ENCODE data around the gene SLC24A4.

SLC24A4 gene

DNA sequence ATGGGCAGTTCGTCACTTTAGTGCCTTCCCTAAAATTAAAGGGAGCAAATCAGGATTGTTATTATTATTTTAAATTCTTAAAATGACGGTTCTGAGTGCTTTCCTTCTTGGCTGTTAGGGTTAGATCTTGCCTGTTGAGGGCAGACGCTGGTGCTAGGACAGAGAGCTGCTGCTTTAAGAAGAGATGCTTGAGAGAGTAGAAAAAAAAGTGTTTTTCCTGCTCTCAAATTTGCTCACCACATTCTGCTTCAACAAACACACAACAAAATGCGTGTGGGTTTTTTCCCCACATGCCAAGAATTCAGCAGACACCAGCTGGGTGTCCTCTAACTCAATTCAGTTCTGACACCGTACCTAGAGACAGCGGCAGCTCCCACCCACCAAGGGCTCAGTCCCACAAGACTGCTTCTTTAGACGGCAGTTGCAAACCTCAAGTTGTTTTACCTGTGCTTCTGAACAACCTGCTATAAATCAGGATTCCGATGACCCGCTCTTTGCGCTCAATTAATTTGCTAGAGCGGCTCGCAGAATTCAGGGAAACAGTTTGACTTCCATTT, 114.8 kb downstream of the SLC24A4 start:
- DNase-seq (ENCODE audit: low spot score): no peak

DNA sequence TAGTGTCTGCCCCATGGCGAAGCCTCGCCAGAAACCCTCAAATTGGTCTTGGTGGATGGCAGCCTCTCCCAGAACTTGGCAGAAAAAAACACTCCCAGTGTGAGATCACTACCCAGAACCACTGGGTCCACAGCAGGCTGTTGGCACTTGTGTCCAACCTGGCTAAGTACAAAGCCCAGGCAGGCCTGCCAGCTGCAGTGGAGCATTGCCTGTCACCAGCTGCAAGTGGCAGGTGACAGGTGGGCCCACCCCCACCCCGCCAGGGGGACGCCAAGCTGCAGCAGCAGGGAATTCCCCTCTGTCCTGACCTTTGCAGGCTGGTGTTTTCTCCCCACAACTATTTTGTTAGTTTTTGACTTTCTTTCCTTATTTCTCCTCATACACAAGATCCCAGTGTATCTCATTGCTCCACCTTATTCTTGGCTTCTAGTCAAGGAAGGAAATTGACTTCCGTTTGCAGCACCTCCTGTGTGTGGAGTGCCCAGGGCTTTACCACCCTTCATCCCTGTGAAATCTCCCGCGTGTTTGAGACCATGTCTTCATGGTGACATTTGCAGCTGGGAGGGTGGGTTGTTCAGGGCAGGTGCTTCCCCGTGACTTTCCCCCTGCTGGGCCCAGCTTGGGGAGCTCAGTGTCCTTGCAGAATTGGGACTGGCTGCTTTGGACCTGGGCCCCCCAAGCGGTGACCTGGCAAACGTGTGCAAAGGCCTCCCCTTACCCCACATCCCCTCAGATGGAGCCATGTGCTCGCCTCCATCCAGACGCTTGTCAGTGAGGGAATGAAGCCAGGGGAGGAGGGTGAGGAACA, 116.8 kb downstream of the SLC24A4 start:
- DNase-seq (ENCODE audit: low spot score): no peak

DNA sequence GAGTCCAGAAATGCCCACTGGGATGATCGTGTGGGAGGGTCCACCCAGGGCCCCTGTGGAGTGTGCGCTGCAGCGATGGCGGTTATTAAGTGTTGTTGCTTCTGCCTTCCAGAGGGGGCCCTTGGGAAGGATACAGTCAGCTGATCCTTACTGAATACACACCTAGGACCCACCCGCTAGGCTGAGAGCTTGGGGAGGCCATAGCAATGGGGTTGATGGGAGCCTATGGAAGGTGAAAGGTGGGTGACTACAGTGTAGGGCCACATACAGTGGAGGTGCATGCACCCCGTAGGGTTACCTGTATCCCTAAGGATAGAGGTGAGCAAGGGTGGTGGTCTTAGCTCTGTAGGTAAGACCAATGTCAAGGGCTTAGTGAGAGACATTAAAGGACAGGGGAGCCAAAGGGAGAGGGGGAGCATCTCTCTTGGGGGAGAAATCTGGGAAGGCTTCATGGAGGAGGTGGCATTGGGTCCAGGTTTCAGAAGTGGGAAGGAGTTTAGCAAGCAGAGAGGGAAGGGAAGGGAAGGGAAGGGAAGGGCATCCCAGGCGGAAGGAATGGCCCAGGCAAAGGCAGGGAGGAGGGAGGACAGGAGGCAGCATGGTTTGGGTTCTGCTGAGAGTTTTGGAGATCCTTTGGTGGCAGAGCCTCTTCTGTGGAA, 117.5 kb downstream of the SLC24A4 start:
- no peak for DNase-seq (ENCODE audit: low spot score)

DNA sequence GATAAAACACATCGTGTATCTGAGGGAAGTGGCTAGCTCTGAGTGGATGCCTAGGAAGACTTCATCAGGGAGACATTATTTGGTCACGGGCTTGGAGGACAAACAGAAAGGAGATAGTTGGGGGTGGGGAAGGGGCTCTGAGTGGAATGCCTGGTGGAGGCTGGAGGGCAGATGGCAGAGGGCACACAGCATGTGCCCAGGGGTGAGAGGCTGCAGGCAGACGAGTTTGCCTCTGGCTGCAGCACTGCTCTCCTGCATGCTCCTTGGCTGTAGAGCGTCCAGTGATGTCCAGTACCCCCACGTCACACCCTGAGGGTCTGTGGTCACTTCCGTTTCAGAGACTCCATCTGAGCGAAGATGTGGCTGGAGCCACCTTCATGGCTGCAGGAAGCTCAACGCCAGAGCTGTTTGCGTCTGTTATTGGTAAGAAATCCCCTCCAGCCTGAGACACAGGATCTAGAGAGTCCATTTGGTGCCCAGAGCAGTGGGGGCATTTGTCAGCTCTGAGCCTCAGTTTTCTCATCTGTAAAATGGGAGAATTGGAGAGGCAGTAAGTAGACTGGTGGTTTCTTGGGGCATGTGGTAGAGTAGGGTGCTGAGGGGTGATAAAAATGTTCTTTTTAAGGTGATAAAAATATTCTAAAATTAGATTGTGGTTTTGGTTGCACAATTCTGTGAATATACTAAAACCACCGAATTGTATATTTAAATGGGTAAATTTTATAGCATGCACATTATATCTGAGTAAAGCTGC, 119.0 kb downstream of the SLC24A4 start:
- no peak for DNase-seq (ENCODE audit: low spot score)

DNA sequence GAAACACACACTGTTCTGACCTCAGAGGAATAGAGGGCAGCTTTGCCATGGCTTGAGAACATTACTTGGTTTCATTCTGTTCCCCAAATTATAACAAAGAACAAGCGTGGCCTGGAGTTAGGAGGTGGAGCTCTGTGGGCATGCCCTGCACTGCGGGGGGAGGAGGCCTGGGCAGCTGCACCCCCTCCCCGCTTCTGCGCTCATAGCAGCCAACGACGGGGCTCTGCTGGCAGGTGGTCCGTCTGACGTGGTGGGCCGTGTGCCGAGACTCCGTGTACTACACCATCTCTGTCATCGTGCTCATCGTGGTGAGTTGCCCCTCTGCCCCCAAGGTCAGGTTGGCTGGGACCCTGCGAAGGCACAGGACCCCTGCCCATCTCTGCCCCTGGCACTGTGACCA, 120.2 kb downstream of the SLC24A4 start:
- no peak for DNase-seq (ENCODE audit: low spot score)

DNA sequence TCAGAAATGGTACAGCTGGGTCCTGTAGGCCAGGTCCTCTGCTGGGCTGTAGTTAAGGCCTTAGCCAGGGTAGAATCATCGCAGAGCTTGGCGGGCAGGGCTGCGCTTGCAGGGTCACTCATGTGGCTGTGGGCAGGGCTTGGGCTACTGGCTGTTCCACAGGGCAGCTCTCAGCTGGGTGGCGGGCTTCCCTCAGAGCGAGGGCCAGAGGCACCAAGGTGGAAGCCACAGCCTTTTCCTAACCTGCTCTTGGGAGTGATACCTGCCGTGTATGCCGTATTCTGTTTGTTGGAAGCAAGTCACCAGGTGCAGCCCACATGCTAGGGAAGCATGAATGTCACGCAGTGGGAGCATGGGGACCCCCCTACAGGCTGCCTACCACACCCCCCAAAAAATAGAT, 120.8 kb downstream of the SLC24A4 start:
- DNase-seq (ENCODE audit: low spot score): no peak

DNA sequence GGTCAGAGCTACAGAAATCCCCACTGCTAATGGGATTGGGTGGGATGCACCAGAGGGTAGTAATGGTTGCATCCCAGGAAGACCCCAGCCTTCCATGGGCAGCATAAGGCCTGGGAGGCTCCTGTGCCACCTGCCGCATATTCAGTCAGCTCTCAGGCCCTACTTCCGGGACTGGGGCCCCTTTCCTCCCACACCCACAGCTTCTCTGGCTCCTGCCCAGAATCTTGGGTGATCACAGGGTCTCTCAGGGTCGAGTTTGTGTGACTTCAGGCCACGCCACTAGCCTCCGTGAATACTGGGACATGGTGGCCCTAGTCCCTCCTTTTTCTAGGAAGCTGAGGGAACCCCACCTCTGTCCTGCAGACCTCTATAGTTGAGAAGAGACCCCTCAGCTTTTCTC, 123.8 kb downstream of the SLC24A4 start:
- DNase-seq (ENCODE audit: low spot score): no peak

DNA sequence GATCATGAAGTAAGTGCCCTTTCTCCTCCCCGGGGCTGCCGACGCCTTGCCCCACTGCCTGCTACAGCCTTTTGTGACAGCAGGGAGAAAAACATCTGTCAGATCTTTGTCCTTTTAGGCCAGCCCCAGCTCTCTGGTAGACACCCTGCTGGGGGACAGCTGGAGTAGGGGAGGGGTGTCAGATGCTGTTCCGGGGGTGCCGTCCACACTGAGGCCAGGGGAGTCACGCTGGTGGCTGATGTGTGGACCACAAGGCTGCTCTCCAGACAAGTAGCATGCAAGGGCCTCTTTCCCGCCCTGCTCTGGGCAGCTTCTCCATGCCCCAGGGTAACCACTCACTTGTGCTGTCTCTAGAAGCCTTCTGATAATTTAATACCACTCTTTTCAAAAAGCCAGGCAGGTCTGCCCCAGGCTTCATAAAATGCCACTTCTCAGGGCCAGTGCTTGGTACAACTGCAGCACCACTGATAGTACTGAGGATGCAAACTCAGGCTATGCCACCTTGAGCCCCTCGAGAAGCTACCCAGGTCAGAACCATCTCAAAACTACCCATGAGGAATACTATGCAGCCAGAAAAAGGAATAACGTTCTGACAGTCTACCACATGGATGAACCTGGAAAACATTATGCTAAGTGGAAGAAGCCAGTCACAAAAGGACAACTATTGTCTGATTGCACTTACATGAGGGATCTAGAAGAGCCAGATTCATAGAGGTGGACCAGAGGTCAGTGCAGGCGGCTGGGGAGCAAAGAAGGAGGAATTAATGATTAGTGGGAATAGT, 124.6 kb downstream of the SLC24A4 start:
- DNase-seq (ENCODE audit: low spot score): no peak

DNA sequence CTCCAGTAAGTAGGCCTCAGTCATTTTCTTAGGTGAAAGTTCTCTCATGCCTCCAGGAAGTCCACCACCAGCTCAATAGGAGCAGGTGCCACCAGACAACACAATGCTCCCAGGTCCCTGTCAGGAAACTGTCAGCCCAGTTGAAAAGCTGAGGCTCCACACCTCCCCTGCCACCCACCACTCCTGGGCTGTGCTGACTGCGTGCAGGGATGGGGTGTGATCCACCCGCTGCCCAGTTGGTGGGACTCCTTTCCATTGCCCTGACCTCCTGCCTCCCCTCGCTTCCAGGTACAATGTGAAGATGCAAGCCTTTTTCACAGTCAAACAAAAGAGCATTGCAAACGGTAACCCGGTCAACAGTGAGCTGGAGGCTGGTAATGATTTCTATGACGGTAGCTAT, 125.8 kb downstream of the SLC24A4 start:
- no peak for DNase-seq (ENCODE audit: low spot score)

DNA sequence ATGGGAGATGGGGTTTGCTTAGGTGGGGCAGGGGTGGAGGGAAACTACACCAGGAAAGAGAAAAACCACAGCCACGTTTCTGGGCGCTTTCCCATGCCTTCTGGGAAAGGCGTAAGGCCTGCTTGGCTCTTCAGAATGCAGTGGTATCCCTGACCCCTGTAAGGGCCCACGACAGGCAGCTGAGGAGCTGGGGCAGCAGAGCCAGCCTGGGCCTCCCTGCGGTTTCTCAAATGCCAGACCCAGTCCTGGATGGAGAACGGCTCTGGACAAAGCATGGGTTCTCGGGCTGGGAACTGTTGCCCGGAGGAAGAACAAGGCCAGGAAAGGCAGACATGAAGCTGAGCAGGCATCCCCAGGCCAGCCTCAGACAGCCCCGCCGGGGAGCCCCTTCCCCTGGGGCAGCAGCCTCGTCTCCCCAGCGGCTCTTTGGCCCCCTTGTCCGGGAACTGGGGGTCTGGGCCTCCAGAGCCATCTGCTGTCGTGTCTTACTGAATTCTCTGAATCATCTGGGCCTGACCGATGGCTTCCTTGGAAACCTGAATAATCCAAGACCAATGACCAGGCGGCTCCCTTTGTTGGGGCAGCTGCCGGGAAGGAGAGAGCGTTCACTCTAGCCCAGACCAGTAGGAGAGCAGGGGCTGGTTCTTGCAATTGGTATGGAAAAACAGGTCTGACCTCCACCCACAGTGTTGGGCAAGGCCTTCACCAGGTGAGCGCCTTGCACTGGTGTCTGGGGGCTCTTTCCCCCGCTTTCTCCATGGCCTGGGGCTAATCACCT, 126.6 kb downstream of the SLC24A4 start:
- no peak for DNase-seq (ENCODE audit: low spot score)

DNA sequence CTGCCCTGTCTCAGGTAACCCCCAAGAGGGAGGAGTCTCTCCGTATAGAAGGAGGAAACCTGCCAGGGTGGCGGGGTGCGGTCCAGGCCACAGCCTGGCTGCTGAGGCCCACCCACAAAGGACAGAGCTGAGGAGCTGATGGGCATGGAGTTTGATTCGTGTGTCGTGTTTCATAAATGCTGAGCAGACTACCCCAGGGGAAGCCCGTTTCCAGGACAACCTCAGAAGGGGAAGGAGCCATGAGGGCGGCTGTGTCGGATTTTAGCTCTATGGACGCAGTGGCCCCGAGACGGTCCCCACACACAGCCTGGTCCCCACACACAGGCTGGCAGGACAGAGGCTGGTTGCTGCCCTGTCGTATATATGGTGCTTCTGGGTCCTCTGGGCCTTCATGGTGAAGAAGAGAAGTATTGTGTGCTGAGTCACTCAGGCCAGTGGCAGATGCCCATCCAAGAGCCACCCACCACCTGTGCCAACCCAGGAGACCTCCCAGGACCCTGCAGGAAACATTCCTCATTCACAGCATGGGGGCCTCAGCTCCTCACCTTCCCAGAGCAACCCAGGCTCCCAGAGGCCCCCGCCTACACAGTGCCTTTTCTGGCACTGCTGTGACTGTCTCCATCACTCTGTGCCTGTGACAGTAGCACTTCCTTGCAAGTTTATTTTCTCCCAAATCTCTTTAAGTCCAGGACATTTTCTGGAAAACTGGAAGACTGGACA, 127.5 kb downstream of the SLC24A4 start:
- DNase-seq (ENCODE audit: low spot score): no peak

DNA sequence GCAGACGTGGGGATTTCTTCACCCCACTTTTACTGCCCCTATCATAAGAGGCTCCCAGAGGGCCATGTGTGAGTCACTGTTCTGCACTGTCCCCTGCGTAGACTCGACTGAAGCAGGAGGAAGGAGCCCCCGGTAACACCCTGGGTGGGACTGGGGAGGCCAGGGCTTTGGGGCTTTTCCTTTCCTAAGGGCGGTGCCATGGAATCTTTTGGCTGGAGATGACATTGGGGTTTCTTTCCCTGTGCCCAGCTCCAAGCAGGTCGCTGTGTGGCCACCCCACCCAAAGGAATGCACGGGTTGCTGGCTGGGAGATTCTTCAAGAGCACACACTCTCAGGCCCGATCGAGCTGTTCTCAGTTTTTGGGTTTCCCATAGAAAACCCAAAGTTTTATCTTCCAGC, 128.3 kb downstream of the SLC24A4 start:
- no peak for DNase-seq (ENCODE audit: low spot score)

DNA sequence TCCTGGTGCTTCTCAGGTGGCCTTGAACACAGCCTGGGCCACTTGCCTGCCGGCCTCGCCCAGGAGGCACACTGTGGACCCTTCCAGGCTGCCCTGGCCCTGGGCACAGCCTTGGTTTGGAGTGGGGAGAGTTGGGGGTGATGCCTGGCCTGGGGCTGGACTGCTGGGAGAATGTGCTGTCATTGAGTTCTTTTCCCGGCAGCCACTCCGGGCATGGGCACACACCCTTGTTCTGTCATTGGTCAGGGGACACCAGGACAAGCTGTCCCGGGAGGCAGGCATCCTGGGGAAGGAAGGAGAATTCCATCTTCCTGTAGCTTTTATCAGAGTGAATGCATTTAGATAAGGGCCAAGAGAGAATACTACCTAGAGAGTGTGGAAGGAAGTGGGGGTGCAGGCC, 128.8 kb downstream of the SLC24A4 start:
- DNase-seq (ENCODE audit: low spot score): no peak

DNA sequence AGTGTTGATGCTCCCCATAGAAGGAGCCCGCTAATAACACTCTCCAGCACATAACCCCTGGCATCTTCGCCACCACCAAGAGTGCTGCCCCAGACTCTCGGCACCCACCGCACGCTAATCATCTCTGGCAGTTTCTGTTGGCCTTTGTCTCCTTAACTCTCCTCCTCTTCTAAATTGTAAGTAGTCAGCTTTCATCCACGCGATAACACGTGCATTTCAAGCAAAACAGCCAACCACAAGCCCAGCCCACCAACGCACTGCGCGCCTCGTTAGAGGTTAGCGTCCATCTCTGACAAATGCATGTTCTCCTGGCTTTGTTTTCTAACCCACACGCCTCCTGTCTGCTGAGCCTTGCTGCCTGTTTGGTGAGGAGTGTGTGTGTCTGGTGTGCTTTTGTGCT, 129.5 kb downstream of the SLC24A4 start:
- DNase-seq (ENCODE audit: low spot score): no peak

DNA sequence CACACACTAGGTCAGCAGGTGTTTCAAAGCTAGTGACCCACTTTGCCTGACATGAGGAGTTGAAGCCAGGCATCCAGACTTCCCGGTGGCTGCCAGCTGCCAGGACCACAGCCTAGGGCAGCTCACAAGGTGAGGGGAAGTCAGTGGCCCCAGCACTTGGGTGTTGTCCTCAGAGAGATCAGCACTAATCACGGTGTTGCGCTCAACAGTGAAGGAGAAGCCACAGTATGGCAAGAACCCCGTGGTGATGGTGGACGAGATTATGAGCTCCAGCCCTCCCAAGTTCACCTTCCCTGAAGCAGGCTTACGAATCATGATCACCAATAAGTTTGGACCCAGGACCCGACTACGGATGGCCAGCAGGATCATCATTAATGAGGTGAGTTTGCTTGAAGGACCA, 130.7 kb downstream of the SLC24A4 start:
- DNase-seq (ENCODE audit: low spot score): no peak

DNA sequence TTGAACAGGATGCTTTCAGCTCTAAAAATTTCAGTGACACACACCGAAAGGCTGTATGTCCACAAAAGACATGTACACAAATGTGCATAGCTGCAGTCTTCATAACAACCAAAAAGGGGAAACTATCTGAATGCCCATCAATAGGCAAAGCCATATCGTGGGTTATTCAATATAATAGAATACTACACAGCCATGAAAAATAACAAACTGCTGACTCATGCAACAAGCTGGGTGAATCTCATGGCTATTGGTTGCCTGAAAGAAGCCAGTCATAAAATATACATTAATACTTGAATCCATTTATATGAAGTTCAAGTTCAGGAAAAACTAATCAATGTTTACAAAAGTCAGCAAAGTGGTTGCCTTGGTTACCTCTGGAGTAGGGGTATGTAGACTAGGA, 132.3 kb downstream of the SLC24A4 start:
- DNase-seq (ENCODE audit: low spot score): no peak

DNA sequence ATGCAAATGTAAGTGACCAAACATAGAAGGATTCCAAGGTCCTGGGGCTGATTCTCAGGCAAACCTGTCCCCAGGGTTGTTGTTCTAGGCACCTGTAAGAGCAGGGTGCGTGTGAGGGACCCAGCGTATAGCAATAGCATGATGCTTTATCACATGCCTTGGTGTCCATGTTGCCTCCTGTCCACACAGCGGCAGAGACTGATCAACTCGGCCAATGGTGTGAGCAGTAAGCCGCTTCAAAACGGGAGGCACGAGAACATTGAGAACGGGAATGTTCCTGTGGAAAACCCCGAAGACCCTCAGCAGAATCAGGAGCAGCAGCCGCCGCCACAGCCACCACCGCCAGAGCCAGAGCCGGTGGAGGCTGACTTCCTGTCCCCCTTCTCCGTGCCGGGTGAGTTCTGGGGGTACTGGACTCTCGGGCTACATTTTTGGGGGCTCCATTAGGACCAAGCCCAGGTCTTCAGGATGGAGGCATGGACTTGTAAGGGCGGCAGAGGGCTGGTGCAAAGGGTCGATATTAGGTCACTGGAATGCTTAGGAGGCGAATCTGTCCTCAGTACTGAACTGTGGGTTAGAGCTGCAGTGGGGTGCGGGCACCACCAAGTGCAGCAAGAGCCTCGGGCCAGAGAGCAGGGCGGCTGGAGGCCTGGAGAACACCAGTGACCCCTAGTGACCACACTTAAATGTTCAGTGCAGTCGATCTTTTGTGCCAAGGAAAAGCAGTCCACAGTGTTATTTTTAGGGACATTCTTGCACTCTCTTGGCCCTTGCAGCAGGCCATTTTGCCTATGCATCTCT, 133.4 kb downstream of the SLC24A4 start:
- DNase-seq (ENCODE audit: low spot score): no peak

DNA sequence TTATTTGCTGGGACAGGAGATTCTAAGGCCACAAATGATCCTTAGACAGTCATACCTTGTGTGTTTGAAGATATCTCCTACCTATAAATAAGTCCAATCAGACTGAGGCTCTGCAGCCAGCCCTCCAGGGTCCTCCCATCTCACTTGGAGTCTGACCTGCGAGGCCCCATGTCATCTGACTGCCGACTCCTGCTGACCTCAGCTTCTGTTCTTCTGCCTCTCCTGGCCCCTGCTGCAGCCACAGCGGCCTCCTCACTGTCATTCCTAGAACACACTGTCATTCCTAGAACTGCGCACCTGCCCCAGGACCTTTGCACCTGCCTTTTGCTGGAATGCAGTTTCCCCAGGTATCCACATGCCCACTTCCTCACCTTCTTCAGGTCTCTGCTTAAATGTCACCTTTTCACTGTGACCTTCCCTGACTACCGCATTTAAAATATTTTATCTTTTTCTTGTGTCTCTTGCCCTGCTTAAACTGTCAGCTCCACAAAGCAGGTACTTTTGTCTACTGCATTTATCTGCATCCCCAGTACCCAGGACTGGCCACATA, 134.1 kb downstream of the SLC24A4 start:
- no peak for DNase-seq (ENCODE audit: low spot score)
